Gastrocnemius medialis (tissue), 4 donors: ENCODE data around the gene TMCC3. TPM values are rescaled to one million over a fixed set of nuclear protein-coding genes. Genes with fewer than 3 reads are reported as not detected.

Source experiments
- ATAC-seq, 2 donors: fragments of 150-250 bp; one replicate each; pipeline ENCODE4 v1.9.1; 2016
- DNase-seq, 2 donors: peaks; one replicate each; pipeline ENCODE4 v3.0.0-alpha.2; 2019
- H3K27ac ChIP-seq, 4 donors: fragments of 200-600 bp; sonication (generic); 1 replicate in 1 of 4; 2 replicates in 3 of 4; pipeline ENCODE4 v1.5.1; 2016 to 2018; ENCODE audit warnings: mild to moderate bottlenecking in 2 of 4, moderate library complexity in 1 of 4
- H3K27me3 ChIP-seq, 3 donors: fragments of 200-600 bp; sonication (generic) in 2 of 3; 1 replicate in 1 of 3; 2 replicates in 2 of 3; pipeline versions ENCODE4 v1.5.1 to v1.6.0; 2016 to 2019; ENCODE audit warnings: mild to moderate bottlenecking in 1 of 3, moderate library complexity in 1 of 3
- H3K36me3 ChIP-seq, 2 donors: fragments of 200-600 bp; sonication (generic) in 1 of 2; one replicate each; pipeline ENCODE4 v1.5.1; 2017 to 2018
- H3K4me1 ChIP-seq, 2 donors: fragments of 200-600 bp; sonication (generic) in 1 of 2; one replicate each; pipeline ENCODE4 v1.5.1; 2016 to 2017; ENCODE audit warnings: mild to moderate bottlenecking in 2 of 2
- H3K4me3 ChIP-seq, 4 donors: fragments of 200-600 bp; sonication (generic) in 3 of 4; 1 replicate in 1 of 4; 2 replicates in 3 of 4; pipeline ENCODE4 v1.5.1; 2016 to 2019; ENCODE audit warnings: mild to moderate bottlenecking in 2 of 4
- H3K9me3 ChIP-seq, 3 donors: fragments of 200-600 bp; sonication (generic) in 2 of 3; 1 replicate in 1 of 3; 2 replicates in 2 of 3; pipeline ENCODE4 v1.5.1; 2016 to 2019
- POLR2A ChIP-seq, 2 donors: fragments of 450-650 bp; IDR thresholded peaks; one replicate each; pipeline ENCODE4 v1.6.1; 2017; ENCODE audit warnings: antibody characterized with exemption in 2 of 2, mild to moderate bottlenecking in 2 of 2, moderate library complexity in 2 of 2
- in situ Hi-C, 4 donors: fragments of 200-750 bp; cut with MboI; loops; one replicate each; pipeline versions ENCODE4 v1.15.0 to v1.8.0; 2017; ENCODE audit warnings: low sequenced_read_pairs in 4 of 4
- intact Hi-C: fragments of 100-400 bp; cut with DNase I; formaldehyde crosslinking; loops from one replicate; pipeline ENCODE4 v1.15.1; 2023; ENCODE audit warnings: low total_unique reads
- total RNA-seq, 4 donors: library from RNA; depleted of rRNA; stranded (reverse); fragments of >200 nt; gene quantifications; one replicate each; pipeline versions ENCODE4 v1.1.0 to v1.2.3, GENCODE V29; 2016
- TF ChIP-seq, protein P1 (sequence below), 5 experiments: fragments of 450-650 bp in 3 of 5; fragments of 200-600 bp in 2 of 5; sonication (generic) in 2 of 5; IDR thresholded peaks in 4 of 5; conservative IDR thresholded peaks in 1 of 5; 1 replicate in 4 of 5; 2 replicates in 1 of 5; pipeline ENCODE4 v1.5.1; 2016 to 2019; ENCODE audit warnings: antibody characterized with exemption in 5 of 5, mild to moderate bottlenecking in 3 of 5, moderate library complexity in 3 of 5

TMCC3 gene
- total RNA-seq, 4 donors from 2014 or later: 17.2 to 51.6 (median 39.5) TPM

DNA sequence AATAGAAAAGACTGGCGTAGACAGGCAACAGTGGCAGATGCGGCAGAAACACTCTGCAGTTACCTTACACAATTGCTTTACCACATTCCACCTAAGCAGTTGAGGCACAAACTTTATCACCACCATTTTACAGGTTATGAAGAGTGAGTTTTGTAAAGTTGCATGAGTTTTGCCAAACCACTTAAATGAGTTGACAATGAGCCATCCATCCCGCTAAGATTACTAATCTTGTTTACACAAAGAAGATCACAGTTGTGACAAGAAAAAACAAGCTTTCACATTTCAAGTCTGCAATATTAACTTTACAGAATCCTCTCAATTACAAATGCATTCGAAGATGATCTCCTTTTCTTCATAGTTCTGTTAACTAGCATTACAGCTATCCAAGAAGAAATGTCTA, 1.8 kb downstream of the TMCC3 start:
- in situ Hi-C loops: loop anchor here in 1 of 4 donors (5.0 kb wide), 2 partner anchors 51 to 64 kb away; no protein-coding TSS in a partner anchor
- H3K36me3 ChIP-seq: no peaks in the 10 kb centered on the region
- H3K4me3 ChIP-seq: peak overlapping the region; percentile 72 to 97 (median 76)
- no peaks in the 10 kb centered on the region for H3K9me3 ChIP-seq
- intact Hi-C loops: loop anchor here (5.0 to 10.0 kb wide), 3 partner anchors 101 to 984 kb away; partner anchors contain the start of genes FGD6 and VEZT
- no peaks in the 10 kb centered on the region for H3K27me3 ChIP-seq
- ATAC-seq (no peak), DNase-seq (no peak)
- no peak for TF ChIP-seq POLR2A (IDR thresholded peaks at IDR 0.05)
- TF ChIP-seq, protein P1, sequence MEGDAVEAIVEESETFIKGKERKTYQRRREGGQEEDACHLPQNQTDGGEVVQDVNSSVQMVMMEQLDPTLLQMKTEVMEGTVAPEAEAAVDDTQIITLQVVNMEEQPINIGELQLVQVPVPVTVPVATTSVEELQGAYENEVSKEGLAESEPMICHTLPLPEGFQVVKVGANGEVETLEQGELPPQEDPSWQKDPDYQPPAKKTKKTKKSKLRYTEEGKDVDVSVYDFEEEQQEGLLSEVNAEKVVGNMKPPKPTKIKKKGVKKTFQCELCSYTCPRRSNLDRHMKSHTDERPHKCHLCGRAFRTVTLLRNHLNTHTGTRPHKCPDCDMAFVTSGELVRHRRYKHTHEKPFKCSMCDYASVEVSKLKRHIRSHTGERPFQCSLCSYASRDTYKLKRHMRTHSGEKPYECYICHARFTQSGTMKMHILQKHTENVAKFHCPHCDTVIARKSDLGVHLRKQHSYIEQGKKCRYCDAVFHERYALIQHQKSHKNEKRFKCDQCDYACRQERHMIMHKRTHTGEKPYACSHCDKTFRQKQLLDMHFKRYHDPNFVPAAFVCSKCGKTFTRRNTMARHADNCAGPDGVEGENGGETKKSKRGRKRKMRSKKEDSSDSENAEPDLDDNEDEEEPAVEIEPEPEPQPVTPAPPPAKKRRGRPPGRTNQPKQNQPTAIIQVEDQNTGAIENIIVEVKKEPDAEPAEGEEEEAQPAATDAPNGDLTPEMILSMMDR (IDR thresholded peaks at IDR 0.05 in 4 of 5, conservative IDR thresholded peaks at IDR 0.05 in 1 of 5): no peak
- peaks cover 51 to 64% of the 10 kb centered on the region in 2 donors for H3K4me1 ChIP-seq
- peak overlapping the region; percentile 87 to 98 (median 91) for H3K27ac ChIP-seq

DNA sequence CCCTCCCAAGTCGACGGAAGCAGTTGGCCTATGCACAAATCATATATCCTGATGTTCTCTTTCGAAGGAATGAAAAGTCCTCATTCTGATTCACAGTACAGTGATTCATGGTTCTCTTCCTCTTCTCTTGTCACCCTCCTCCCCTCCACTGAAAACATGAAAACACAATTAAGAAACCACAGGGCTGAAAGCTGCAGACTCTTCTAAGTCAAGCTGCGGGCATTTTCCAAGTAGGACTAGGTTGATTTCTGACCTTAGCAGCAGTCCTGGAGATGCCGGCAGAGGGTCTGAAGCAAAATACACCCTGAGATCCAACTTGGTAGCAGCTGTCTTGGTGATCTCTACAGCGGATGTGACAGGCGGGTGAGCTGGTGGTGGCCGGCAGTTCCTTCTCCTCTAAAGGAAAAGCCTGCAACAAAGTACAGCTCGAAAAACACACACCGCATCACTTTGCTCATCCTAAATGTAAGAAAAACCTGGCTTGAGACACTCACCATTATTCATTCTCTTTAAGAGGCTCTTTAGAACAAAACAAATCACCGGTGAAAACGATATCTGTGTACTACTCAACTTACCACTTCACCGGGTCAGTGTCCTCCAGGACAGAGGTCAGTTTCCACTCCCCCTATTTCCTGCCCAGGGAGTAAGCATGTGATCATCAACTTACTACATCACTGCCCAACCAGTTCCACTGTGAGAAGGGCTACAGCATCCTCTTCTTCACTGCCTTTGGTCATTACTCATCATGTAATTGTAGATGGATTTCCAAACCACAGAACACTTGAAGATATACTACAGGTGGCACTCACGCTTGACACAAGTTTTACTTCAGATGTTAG, 6.0 kb downstream of the TMCC3 start:
- TF ChIP-seq, protein P1 (IDR thresholded peaks at IDR 0.05 in 4 of 5, conservative IDR thresholded peaks at IDR 0.05 in 1 of 5): no peak
- TF ChIP-seq POLR2A (IDR thresholded peaks at IDR 0.05): peak in 1 of 2 donors; percentile 42
- Histone ChIP-seq H3K27ac (peak overlapping the region; percentile 87 to 98 (median 91)), H3K4me3 (peak overlapping the region; percentile 13 to 34 (median 22)), H3K36me3 (no peaks in the 10 kb centered on the region), H3K27me3 (no peaks in the 10 kb centered on the region), H3K9me3 (no peaks in the 10 kb centered on the region), H3K4me1 (peaks cover 69 to 80% of the 10 kb centered on the region in 2 donors)
- ATAC-seq: peak; percentile 87 to 89
- in situ Hi-C loops (no loop called here), intact Hi-C loops (loop anchor here (1.0 to 10.0 kb wide), 4 partner anchors 28 to 980 kb away; partner anchors contain the start of genes FGD6 and VEZT)
- DNase-seq: peak; percentile 83 to 85

DNA sequence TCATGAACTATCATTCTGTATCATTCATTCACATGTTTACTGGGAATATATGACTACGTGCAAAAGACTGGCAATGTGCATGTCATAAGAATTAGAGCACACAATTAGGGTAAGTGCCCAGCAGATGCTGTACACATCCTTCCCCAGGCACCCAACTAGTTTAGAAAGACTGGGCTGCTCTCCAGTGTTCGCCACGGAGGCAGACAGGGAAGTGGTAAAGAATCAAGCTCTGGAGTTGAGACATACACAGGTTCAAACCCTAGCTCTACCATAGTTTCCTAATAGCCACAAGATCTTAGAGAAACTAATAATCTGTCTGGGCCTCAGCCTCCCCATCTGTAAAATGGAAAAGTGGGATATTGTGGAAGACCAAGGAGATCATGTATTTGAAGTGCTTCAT, 6.8 kb downstream of the TMCC3 start:
- no peak for DNase-seq
- peak overlapping the region in 3 of 4 donors; percentile 13 to 34 (median 29) for H3K4me3 ChIP-seq
- H3K27ac ChIP-seq: peak overlapping the region; percentile 87 to 98 (median 91)
- no peaks in the 10 kb centered on the region for H3K9me3 ChIP-seq
- intact Hi-C loops: loop anchor here (1.0 to 10.0 kb wide), 4 partner anchors 27 to 979 kb away; partner anchors contain the start of genes FGD6 and VEZT
- no peaks in the 10 kb centered on the region for H3K36me3 ChIP-seq
- ATAC-seq: no peak
- peaks cover 72 to 81% of the 10 kb centered on the region in 2 donors for H3K4me1 ChIP-seq
- TF ChIP-seq, protein P1 (IDR thresholded peaks at IDR 0.05 in 4 of 5, conservative IDR thresholded peaks at IDR 0.05 in 1 of 5): no peak
- no peak for TF ChIP-seq POLR2A (IDR thresholded peaks at IDR 0.05)
- in situ Hi-C loops: no loop called here
- no peaks in the 10 kb centered on the region for H3K27me3 ChIP-seq

DNA sequence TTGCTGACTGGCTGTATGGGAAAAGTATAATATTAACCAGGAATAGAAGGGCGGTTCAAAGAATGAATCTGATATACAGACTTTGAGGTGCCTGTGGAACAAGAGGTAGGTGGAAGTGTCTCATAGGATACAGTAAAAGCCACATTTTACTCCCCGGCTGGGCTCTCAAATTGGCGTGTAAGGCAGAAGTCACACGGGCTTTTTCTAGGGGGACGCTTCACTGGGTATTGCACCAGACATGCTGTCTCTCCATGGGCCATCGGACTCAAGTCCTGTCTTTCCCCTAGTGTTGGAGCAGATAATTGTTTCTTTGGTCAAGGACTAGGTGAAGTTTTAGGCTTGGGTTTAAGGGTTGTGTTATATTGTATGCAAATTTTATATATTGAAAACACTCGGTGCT, 9.1 kb downstream of the TMCC3 start:
- in situ Hi-C loops (no loop called here), intact Hi-C loops (loop anchor here (10.0 kb wide), 2 partner anchors 574 to 976 kb away; partner anchors contain the start of genes FGD6 and VEZT)
- H3K4me3 ChIP-seq: no peak overlapping the region
- DNase-seq (no peak), ATAC-seq (no peak)
- no peaks in the 10 kb centered on the region for H3K36me3 ChIP-seq
- peak overlapping the region in 1 of 4 donors; percentile 83 for H3K27ac ChIP-seq
- H3K27me3 ChIP-seq: no peaks in the 10 kb centered on the region
- no peak for TF ChIP-seq POLR2A (IDR thresholded peaks at IDR 0.05)
- TF ChIP-seq, protein P1 (IDR thresholded peaks at IDR 0.05 in 4 of 5, conservative IDR thresholded peaks at IDR 0.05 in 1 of 5): no peak
- H3K9me3 ChIP-seq: no peaks in the 10 kb centered on the region
- peaks cover 72 to 81% of the 10 kb centered on the region in 2 donors for H3K4me1 ChIP-seq
